ENCODE results near the gene DLX3. TPM values are rescaled to one million over a fixed set of nuclear protein-coding genes. Genes with fewer than 3 reads are reported as not detected.
A peak's percentile ranks its signal among the peaks of the same experiment; 100 is the strongest.

Gene DLX3
- total RNA-seq, 1 experiment from 2014 or later: 0.18 TPM

GRCh38 chr17:49997773-49998703 is 3.0 kb upstream of the DLX3 start:
- H3K9ac ChIP-seq (ENCODE audit: low read length): no peak overlapping the region
- peak overlapping the region; percentile 65 for H3K4me2 ChIP-seq (ENCODE audit: low read length)
- no TSS peak for BruUV-seq (replicated peaks)
- no peak for TF ChIP-seq EZH2 (IDR thresholded peaks at IDR 0.05; ENCODE audit: low read length, unreplicated experiment)
- TF ChIP-seq CTCF (conservative IDR thresholded peaks at IDR 0.05; ENCODE audit: low read depth, low read length): peak; percentile 99
- TF ChIP-seq EZH2phosphoT487 (IDR thresholded peaks at IDR 0.05; ENCODE audit: borderline replicate concordance, low read length): no peak
- H4K20me1 ChIP-seq (ENCODE audit: low read length): no peaks in the 10 kb centered on the region
- peaks cover 34% of the 10 kb centered on the region for H3K27me3 ChIP-seq (ENCODE audit: low read length)
- ChIA-PET POLR2A (ENCODE audit: unreplicated experiment) (interaction anchor here (0.6 kb wide), 2 partner anchors 195 to 692 kb away, joined by 5 to 6 read pairs; no protein-coding TSS in a partner anchor), CTCF (interaction anchor here (0.5 to 4.1 kb wide), 16 partner anchors 10 to 441 kb away, joined by 3 to 45 read pairs (median 5); partner anchors contain the start of gene ITGA3)
- ATAC-seq (peak; percentile 71), DNase-seq (peak; percentile 97)
- peaks cover 32% of the 10 kb centered on the region for H3K4me1 ChIP-seq (ENCODE audit: insufficient read depth, low read length)
- H3K4me3 ChIP-seq (ENCODE audit: low read length): peak overlapping the region; percentile 26; the same call in 1 of the 2 replicates
- H3F3A ChIP-seq (ENCODE audit: low read length, unreplicated experiment): no peaks in the 10 kb centered on the region
- H3K79me2 ChIP-seq (ENCODE audit: low read length): no peaks in the 10 kb centered on the region
- no peak overlapping the region for H3K27ac ChIP-seq (ENCODE audit: low read length)
- peak overlapping the region; percentile 85 for H2AFZ ChIP-seq (ENCODE audit: low read length)
- no peaks in the 10 kb centered on the region for H3K36me3 ChIP-seq (ENCODE audit: low read depth, low read length)
- no peaks in the 10 kb centered on the region for H3K9me3 ChIP-seq (ENCODE audit: low read length)
- intact Hi-C loops (cut with micrococcal nuclease): loop anchor here (1.0 to 5.0 kb wide), 4 partner anchors 99 to 431 kb away; partner anchors contain the start of gene SLC35B1
- H3K9me2 ChIP-seq (replicated peaks; ENCODE audit: low read length): no peaks in the 10 kb centered on the region

GRCh38 chr17:49997301-49997650 is 2.3 kb upstream of the DLX3 start:
- Histone ChIP-seq H3K4me3 (ENCODE audit: low read length) (peak overlapping the region; percentile 77), H3K79me2 (ENCODE audit: low read length) (no peaks in the 10 kb centered on the region), H3K9me3 (ENCODE audit: low read length) (no peaks in the 10 kb centered on the region), H3F3A (ENCODE audit: low read length, unreplicated experiment) (no peaks in the 10 kb centered on the region), H4K20me1 (ENCODE audit: low read length) (no peaks in the 10 kb centered on the region), H3K27me3 (ENCODE audit: low read length) (peaks cover 32% of the 10 kb centered on the region), H3K9ac (ENCODE audit: low read length) (no peak overlapping the region), H3K27ac (ENCODE audit: low read length) (no peak overlapping the region), H3K4me1 (ENCODE audit: insufficient read depth, low read length) (peaks cover 32% of the 10 kb centered on the region), H3K4me2 (ENCODE audit: low read length) (peak overlapping the region; percentile 99), H2AFZ (ENCODE audit: low read length) (peak overlapping the region; percentile 97), H3K36me3 (ENCODE audit: low read depth, low read length) (no peaks in the 10 kb centered on the region), H3K9me2 (replicated peaks; ENCODE audit: low read length) (no peaks in the 10 kb centered on the region)
- BruUV-seq (replicated peaks): no TSS peak
- no peak for TF ChIP-seq CTCF (conservative IDR thresholded peaks at IDR 0.05; ENCODE audit: low read depth, low read length)
- TF ChIP-seq EZH2 (IDR thresholded peaks at IDR 0.05; ENCODE audit: low read length, unreplicated experiment): no peak
- TF ChIP-seq EZH2phosphoT487 (IDR thresholded peaks at IDR 0.05; ENCODE audit: borderline replicate concordance, low read length): no peak
- CTCF ChIA-PET: interaction anchor here (0.5 to 4.1 kb wide), 12 partner anchors 9 to 440 kb away, joined by 3 to 45 read pairs (median 5); partner anchors contain the start of gene ITGA3
- DNase-seq (no peak), ATAC-seq (no peak)
- POLR2A ChIA-PET (ENCODE audit: unreplicated experiment): interaction anchor here (0.6 kb wide), 1 partner anchor 58 kb away, joined by 14 read pairs; no protein-coding TSS in a partner anchor
- intact Hi-C loops (cut with micrococcal nuclease): loop anchor here (1.0 to 5.0 kb wide), 3 partner anchors 98 to 430 kb away; partner anchors contain the start of gene SLC35B1
